DMS153 treated with DMSO at 0.1 percent for 48 hours (cell line): ENCODE results near the gene C2CD4A.

Experiments
- DNase-seq: peaks from one replicate; lab custom pipeline; 2025; ENCODE audit not compliant: unreplicated experiment; lab: John Stamatoyannopoulos, UW

Gene C2CD4A

DNA sequence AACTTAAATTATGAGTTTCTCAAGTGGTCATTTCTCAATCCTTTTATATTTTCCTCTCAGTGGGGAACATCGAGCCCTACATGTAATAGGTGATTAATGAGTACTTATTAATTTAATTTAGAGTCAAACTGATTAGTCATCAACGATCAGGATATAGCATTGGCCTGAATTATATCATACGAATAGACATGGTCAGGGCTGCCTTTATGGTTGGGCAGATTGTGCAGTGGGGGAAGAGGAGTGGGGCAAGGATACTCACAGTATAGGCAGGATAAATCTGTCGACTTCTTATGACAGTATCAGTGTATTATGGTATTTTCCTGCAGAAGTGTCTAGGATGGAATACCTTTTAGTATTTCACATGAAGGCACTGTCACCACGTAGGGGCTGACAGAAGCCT is 27.0 kb downstream of the C2CD4A start:
- DNase-seq, result no peak

GRCh38 chr15:62094388-62094787 is 27.6 kb downstream of the C2CD4A start:
- no peak for DNase-seq

DNA sequence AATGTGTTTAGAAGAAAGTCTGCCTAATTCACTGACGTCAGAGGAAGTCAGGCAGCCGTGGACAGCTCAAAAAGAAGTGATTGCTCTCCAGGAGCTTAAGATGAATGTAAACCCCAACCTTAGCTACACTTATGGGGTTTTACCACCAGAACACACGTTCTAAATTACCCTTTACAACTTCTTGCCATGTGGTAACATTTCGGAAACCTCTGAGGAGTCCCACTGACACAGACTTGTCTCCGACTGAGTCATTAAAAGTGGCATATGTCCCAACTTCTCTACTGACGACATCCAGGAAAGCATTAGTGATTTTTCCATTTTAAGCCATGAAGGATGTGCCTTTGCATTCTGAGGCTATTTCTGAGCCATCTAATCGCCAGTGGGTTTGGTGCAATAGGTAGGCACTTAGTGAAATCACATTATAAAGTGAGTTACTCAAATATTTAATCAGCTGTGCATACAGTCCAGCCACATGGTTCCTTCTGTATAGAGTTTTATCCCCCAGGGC is 32.4 kb downstream of the C2CD4A start:
- no peak for DNase-seq

DNA sequence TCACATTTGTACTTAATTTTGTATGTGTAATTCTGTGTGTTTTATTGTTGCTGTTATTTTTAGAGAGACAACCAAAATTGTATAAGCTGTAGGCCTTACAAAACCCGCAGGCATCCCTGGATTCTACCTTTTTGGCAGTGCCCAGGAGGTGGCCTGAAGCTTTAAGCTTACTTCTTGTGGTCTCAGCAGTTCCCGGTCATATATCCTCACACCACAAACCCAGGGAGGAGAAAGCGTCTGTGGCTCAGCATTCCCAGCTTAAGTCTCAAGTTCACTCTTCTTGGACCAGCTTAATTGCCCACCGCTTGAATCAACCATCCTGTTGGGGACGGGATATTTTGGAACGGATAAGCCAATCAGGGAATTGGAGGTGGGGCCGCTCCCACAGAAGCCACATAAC is 36.7 kb downstream of the C2CD4A start:
- no peak for DNase-seq

DNA sequence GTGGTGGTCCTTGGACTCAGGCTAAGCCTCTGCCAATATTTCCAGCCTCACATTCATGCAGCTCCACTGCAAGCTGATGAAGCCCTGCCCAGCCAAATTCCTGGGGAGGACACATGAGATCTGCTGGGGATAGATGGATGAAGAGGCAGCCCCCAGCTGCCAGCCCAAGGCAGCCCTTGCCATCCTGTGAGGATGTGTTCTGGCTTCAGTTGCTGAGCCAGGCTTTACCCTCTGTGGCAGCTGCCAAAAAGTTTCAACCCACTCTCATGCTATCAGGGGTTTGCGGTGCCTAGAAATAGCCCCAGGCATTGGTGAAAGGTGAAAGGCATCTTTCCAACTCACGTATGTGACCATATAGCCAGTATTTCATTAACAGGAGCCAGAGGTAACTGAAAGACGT is 37.6 kb downstream of the C2CD4A start:
- no peak for DNase-seq

DNA sequence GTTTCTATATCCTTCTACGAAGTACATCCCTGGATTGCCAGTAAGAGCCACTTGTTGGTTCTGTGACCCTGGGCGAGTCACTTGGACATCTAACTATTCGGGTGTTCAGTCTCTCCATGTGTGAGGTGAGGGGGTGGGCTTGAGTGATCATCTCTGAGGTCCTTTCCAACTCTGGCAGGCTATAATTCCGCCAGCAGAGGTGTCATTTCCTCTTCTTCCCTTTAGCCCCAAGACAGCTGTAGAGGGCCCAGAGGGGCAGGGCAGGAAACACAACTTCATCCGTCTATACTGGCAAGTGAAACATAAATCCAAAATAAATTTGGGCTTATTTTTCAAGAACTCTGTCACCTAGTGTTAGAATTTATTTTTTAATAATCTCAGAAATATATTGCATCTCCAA is 38.1 kb downstream of the C2CD4A start:
- no peak for DNase-seq

- DNase-seq, result no peak
Observed at GRCh38 chr15:62105266-62105665, 38.5 kb downstream of the C2CD4A start.

GRCh38 chr15:62106096-62106495 is 39.3 kb downstream of the C2CD4A start:
- no peak for DNase-seq

DNA sequence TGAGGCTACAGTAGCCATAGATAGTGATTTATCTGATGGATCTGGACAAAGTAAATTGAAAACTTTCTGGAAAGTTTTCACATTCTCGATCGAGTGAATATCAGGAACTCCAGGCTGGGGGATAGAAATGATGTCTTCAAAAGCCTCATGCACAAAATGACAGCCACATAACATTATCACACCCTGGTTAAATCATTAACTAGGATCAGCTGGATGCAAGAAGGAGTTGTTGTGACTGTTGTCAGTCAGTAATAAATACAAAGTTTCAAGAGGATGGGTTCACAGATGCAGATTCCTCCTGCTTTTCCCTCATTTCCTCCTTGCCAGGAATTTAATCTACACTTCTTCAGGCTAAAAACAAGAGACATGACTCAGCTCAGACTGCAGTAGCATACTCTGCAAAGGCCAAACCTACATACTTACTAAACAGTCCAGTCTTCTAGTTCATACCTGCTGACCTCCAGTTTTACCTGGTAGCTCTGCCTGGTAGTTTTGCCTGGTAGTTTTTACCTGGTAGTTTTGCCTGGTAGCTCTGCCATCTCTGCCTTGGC is 40.9 kb downstream of the C2CD4A start:
- no peak for DNase-seq

DNA sequence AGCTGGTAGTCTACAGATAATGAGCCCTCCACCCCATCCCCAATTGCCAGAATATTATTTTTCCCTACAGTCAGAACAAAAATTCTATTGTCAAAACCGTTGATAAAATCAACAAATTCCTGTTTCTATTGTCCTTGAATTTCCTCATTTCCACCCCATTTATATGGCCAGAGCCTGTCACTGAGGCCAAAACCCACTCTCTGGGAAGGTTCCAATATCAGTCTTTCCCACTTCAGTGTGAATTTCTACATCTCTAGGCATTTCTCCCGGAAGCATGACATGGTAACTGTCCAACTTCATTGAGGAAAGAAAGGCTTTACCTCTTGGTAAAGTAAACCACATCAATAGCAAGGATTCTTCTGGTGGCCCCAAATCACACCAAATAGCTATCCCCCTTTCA is 41.6 kb downstream of the C2CD4A start:
- DNase-seq, result no peak

GRCh38 chr15:62109437-62109836 is 42.7 kb downstream of the C2CD4A start:
- no peak for DNase-seq

DNA sequence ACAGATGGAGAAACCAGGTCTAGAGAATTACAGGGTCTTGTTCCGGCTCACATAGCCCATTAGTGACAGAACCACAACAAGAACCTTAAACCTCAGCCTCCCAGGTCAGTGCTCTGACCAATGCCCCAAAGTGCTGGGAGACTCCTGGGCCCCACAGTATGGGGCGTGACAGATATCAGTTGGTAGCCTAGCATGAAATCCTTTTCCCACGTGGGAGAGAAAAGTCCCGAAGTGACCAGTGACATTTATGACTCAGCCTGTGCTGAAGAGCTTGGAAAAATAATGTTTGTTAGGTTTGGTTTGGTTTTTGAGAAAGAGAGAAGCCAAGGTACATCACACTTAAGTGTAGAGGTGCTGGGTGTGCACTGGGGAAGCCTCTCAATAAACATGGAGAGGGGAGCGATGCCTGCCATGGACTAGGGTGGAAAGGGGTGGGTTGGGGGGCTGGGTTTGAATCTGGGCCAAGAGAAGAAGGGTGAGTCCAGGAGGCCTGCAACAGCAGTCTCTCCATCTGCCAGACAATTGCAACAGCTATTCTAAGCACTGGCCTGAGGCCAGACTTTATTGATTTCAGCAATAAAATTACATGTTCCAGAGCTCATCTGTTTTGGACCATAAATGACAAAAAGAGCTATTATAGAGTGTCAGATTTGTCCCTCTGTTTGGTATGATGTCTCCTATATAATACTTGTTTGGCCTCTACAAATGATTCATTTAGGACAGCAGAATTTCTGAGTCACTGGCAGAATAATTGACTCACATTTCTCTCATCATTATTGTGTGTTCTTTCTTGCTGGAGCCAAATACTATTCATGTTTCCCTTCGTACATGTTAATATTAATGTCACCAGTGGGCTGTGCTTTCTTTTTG is 43.4 kb downstream of the C2CD4A start:
- DNase-seq, result peak; percentile 19

DNA sequence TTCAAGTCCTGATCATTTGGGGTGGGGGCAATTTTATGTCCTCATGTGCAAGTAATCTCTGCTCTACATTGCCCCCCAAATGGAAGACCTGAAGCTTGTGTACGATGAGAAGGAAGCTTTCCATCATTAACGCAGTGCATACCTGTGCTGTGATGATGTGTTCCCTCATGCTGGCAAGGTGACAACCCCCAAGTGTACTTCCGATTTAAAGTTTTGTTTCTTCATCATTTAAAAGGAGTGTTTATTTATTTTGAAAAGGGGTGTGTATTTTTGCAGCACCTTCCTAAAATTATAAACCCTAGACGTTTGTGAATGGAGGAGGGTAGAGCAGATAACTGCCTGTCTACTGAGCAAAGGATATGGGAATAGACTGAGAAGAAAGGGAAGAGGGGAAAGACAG is 45.3 kb downstream of the C2CD4A start:
- DNase-seq, result no peak

- DNase-seq, result no peak
Observed at GRCh38 chr15:62112616-62113593, 46.1 kb downstream of the C2CD4A start.

GRCh38 chr15:62115847-62116246 is 49.1 kb downstream of the C2CD4A start:
- no peak for DNase-seq

DNA sequence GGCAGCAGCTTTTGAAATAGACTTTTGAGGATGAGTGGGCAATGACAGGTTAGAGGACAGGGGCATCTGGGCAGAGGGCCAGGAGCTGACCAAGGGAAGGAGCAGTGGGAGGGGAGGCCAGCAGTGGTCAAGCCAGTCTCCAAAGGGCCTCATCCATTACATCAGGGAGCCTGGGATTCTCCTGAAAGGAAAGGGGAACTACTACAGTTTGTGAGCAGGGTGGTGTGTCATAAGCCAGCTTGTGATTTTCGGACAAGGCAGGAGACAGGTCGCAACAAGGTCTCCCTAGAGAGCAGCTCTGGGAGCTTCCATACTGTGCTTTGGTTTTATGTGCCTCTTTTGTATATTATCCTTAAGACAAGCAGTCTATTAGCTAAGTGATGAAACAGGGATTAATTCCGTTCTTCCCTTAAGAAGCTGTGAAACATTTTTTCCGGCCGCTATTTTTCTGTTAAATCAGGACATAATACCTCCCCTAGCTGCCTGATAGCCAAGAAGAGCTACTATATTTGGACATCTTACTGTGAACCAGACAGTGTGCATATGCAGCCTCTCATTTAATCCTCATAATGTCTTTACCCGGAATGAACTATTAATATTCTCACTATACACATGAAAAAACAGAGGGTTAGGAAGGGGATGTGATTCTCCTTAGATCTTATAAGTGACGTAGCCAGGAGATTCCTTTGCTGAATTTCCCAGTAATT is 51.9 kb downstream of the C2CD4A start:
- no peak for DNase-seq

GRCh38 chr15:62119227-62119864 is 52.6 kb downstream of the C2CD4A start:
- no peak for DNase-seq

- no peak for DNase-seq
Observed at GRCh38 chr15:62119874-62120273, 53.1 kb downstream of the C2CD4A start.
